Sigmoid colon (tissue), 3 donors: Measurements from ENCODE around the gene CDK5RAP3.

ENCODE experiments used
- POLR2A ChIP-seq, 2 donors: fragments of 450-650 bp; IDR thresholded peaks; one replicate each; pipeline ENCODE4 v1.6.1; 2016; ENCODE audit warnings: antibody characterized with exemption in 2 of 2, mild to moderate bottlenecking in 2 of 2, moderate library complexity in 2 of 2
- TF ChIP-seq, protein P1 (sequence below), 4 experiments: fragments of 450-650 bp in 3 of 4; fragments of 200-600 bp in 1 of 4; IDR thresholded peaks; one replicate each; pipeline ENCODE4 v1.5.1; 2016 to 2019; ENCODE audit warnings: antibody characterized with exemption in 4 of 4, mild to moderate bottlenecking in 3 of 4, moderate library complexity in 2 of 4

GRCh38 chr17:48004983-48005382 lies 34.1 kb downstream of the CDK5RAP3 start:
- TF ChIP-seq, protein P1, sequence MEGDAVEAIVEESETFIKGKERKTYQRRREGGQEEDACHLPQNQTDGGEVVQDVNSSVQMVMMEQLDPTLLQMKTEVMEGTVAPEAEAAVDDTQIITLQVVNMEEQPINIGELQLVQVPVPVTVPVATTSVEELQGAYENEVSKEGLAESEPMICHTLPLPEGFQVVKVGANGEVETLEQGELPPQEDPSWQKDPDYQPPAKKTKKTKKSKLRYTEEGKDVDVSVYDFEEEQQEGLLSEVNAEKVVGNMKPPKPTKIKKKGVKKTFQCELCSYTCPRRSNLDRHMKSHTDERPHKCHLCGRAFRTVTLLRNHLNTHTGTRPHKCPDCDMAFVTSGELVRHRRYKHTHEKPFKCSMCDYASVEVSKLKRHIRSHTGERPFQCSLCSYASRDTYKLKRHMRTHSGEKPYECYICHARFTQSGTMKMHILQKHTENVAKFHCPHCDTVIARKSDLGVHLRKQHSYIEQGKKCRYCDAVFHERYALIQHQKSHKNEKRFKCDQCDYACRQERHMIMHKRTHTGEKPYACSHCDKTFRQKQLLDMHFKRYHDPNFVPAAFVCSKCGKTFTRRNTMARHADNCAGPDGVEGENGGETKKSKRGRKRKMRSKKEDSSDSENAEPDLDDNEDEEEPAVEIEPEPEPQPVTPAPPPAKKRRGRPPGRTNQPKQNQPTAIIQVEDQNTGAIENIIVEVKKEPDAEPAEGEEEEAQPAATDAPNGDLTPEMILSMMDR (IDR thresholded peaks at IDR 0.05): no peak
- TF ChIP-seq POLR2A (IDR thresholded peaks at IDR 0.05): no peak
